NCI-H1092 (cell line): ENCODE results near the gene COQ2.

ENCODE experiments used
- DNase-seq: peaks from one replicate; lab custom pipeline; 2025; lab: John Stamatoyannopoulos, UW

The COQ2 gene

GRCh38 chr4:83216959-83217683 lies 67.5 kb downstream of the COQ2 start:
- no peak for DNase-seq

- no peak for DNase-seq
These were observed 70.5 kb downstream of the COQ2 start for GRCh38 chr4:83214079-83214478.
